Fibroblast of lung (primary cell): Measurements from ENCODE around the gene LDHD. TPM values are rescaled to one million over a fixed set of nuclear protein-coding genes. Genes with fewer than 3 reads are reported as not detected.

Source experiments
- DNase-seq, 2 donors: peaks; one replicate each; pipeline versions ENCODE4 v3.0.0 to v3.0.0-alpha.2; 2010; ENCODE audit warnings: low read depth in 2 of 2
- H2AFZ ChIP-seq: 2 replicates; pipeline ENCODE4 v1.5.1; 2012; ENCODE audit warnings: low read length, control low read depth, inconsistent platforms
- H3K27ac ChIP-seq: 2 replicates; pipeline ENCODE4 v1.5.1; 2011; ENCODE audit warnings: low read length, control low read depth; ENCODE audit not compliant: insufficient read depth
- H3K27me3 ChIP-seq: 2 replicates; pipeline ENCODE4 v1.5.1; 2011; ENCODE audit warnings: mild to moderate bottlenecking, low read length; ENCODE audit not compliant: control insufficient read depth, insufficient read depth
- H3K36me3 ChIP-seq: 2 replicates; pipeline ENCODE4 v1.5.1; 2011; ENCODE audit warnings: low read length; ENCODE audit not compliant: control insufficient read depth, insufficient read depth
- H3K4me1 ChIP-seq: 2 replicates; pipeline ENCODE4 v1.5.1; 2011; ENCODE audit warnings: low read length; ENCODE audit not compliant: control insufficient read depth, insufficient read depth; ENCODE audit errors: extremely low read depth
- H3K4me2 ChIP-seq: 2 replicates; pipeline ENCODE4 v1.5.1; 2011; ENCODE audit warnings: low read length, control low read depth; ENCODE audit not compliant: insufficient read depth; ENCODE audit errors: extremely low read depth
- H3K4me3 ChIP-seq, 4 experiments: fragments of 200-600 bp in 1 of 4; sonication (generic) in 1 of 4; replicated peaks in 1 of 4; 2 replicates each; pipeline ENCODE4 v1.5.1; 2011 to 2016; ENCODE audit warnings: low read length in 4 of 4, low read depth in 3 of 4, mild to moderate bottlenecking in 3 of 4, control low read depth in 2 of 4, inconsistent platforms in 1 of 4, mixed read lengths in 1 of 4; ENCODE audit not compliant: insufficient read depth in 1 of 4; ENCODE audit errors: control extremely low read depth in 1 of 4
- H3K79me2 ChIP-seq: 2 replicates; pipeline ENCODE4 v1.5.1; 2012; ENCODE audit warnings: mild to moderate bottlenecking, low read length, inconsistent platforms; ENCODE audit not compliant: control insufficient read depth, insufficient read depth
- H3K9ac ChIP-seq: 2 replicates; pipeline ENCODE4 v1.5.1; 2011; ENCODE audit warnings: mild to moderate bottlenecking, low read length, control low read depth; ENCODE audit not compliant: insufficient read depth
- H3K9me3 ChIP-seq: 2 replicates; pipeline ENCODE4 v1.5.1; 2012; ENCODE audit warnings: low read depth, low read length; ENCODE audit not compliant: control insufficient read depth, insufficient read depth
- H4K20me1 ChIP-seq: 2 replicates; pipeline ENCODE4 v1.5.1; 2011; ENCODE audit warnings: low read length; ENCODE audit not compliant: control insufficient read depth, insufficient read depth; ENCODE audit errors: extremely low read depth
- EZH2 ChIP-seq: IDR thresholded peaks from 2 replicates; pipeline ENCODE4 v1.5.1; 2012; ENCODE audit warnings: low read length, control low read depth, mild to moderate bottlenecking; ENCODE audit errors: missing control alignments
- polyA plus RNA-seq, 2 donors: library from polyadenylated mRNA; depleted of rRNA in 1 of 2; stranded (reverse) in 1 of 2; unstranded in 1 of 2; fragments of >200 nt; gene quantifications; 2 replicates each; pipeline ENCODE4 v1.2.1, GENCODE V29; 2011 to 2012; ENCODE audit warnings: missing spikeins in 1 of 2
- total RNA-seq: library from RNA; depleted of rRNA; stranded (reverse); fragments of >200 nt; gene quantifications from 2 replicates; pipeline ENCODE4 v1.2.1, GENCODE V29; 2014
- TF ChIP-seq, protein P1 (sequence below), 2 donors: IDR thresholded peaks in 1 of 2; conservative IDR thresholded peaks in 1 of 2; 1 replicate in 1 of 2; 2 replicates in 1 of 2; pipeline ENCODE4 v1.5.1; 2011 to 2012; ENCODE audit warnings: low read length in 2 of 2, control low read depth in 1 of 2, inconsistent platforms in 1 of 2, low read depth in 1 of 2, mild to moderate bottlenecking in 1 of 2

Gene LDHD
- total and polyA plus RNA-seq, 2 donors (not counting 1 experiment from before 2014, with no cell fraction given) = 0.52 to 4.5 TPM

DNA sequence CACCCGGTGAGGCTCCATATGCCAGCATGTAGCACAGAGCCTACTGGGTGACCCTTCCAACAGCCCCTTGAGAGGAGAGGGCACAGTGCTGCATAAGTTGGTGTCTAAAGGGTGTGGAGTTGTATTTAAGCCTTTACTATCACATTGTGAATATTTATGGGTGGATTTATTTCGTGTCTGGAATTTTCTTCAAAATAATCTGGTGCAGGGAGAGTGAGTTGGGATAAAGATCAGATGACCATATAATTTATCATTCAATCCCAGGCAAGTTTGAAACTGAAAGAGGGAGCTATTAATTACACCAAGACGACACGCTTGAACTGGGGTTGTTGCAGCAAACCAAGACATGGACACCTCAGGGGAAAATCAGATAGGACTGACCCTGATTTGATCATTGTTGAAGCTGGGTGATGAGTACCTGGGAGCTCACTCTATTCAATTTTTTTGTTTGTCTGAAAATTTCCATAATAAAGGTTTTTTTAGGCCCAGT, 42.2 kb downstream of the LDHD start:
- Histone ChIP-seq H3K9ac (no peak overlapping the region), H3K4me3 (no peak overlapping the region), H3K27me3 (no peaks in the 10 kb centered on the region), H4K20me1 (no peaks in the 10 kb centered on the region), H3K27ac (no peak overlapping the region), H3K79me2 (peaks cover 10% of the 10 kb centered on the region), H3K9me3 (no peaks in the 10 kb centered on the region), H3K4me1 (peaks cover 2% of the 10 kb centered on the region), H2AFZ (no peak overlapping the region), H3K36me3 (no peaks in the 10 kb centered on the region), H3K4me2 (no peak overlapping the region)
- no peak for DNase-seq
- TF ChIP-seq, protein P1, sequence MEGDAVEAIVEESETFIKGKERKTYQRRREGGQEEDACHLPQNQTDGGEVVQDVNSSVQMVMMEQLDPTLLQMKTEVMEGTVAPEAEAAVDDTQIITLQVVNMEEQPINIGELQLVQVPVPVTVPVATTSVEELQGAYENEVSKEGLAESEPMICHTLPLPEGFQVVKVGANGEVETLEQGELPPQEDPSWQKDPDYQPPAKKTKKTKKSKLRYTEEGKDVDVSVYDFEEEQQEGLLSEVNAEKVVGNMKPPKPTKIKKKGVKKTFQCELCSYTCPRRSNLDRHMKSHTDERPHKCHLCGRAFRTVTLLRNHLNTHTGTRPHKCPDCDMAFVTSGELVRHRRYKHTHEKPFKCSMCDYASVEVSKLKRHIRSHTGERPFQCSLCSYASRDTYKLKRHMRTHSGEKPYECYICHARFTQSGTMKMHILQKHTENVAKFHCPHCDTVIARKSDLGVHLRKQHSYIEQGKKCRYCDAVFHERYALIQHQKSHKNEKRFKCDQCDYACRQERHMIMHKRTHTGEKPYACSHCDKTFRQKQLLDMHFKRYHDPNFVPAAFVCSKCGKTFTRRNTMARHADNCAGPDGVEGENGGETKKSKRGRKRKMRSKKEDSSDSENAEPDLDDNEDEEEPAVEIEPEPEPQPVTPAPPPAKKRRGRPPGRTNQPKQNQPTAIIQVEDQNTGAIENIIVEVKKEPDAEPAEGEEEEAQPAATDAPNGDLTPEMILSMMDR (conservative IDR thresholded peaks at IDR 0.05 in 1 of 2, IDR thresholded peaks at IDR 0.05 in 1 of 2; ENCODE audit: low read depth in 1 of 2, low read length in 2 of 2) = no peak
- no peak for TF ChIP-seq EZH2

DNA sequence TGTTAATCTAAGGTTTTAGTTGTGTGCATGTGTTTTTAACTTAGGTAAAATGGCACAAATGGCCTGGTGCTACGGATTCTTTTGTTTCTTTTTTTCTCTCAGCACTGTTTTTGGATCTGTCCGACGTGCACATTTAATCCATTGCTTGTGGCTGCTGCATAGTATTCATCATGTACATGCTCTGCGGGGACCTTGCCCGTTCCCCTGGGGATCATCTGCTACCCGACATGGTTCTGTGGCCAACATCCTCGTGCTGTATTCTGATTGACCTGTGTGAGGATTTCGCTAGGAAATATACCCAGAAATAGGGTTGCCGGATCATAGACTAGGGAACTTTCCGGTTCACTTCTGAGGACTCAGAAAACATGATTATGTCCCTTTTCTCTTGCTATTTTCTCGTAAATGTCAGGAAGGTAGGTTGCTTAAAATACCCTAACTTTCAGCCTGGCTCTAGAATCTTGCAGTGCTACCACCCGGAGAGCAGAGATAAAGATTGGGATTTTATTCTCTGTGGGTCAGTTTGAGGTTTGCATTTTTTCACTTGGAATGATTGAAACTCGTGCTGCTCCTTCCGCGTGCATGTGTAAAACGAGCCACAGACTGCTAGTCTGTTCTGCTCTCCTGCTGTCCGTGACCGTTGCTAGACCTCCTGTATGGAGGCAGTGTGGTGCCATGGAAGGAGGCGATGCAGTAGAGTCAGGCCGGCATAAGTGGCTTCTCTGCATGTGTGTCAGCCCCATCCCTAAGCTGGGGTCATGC, 42.9 kb downstream of the LDHD start:
- no peaks in the 10 kb centered on the region for H4K20me1 ChIP-seq
- H2AFZ ChIP-seq = no peak overlapping the region
- no peak overlapping the region for H3K27ac ChIP-seq
- DNase-seq = peak in 1 of 2 donors; percentile 44
- H3K4me3 ChIP-seq = no peak overlapping the region
- no peak for TF ChIP-seq EZH2
- TF ChIP-seq, protein P1 (conservative IDR thresholded peaks at IDR 0.05 in 1 of 2, IDR thresholded peaks at IDR 0.05 in 1 of 2; ENCODE audit: low read depth in 1 of 2, low read length in 2 of 2) = no peak
- no peaks in the 10 kb centered on the region for H3K36me3 ChIP-seq
- H3K27me3 ChIP-seq = no peaks in the 10 kb centered on the region
- H3K4me1 ChIP-seq = peaks cover 2% of the 10 kb centered on the region
- H3K79me2 ChIP-seq = peaks cover 10% of the 10 kb centered on the region
- no peaks in the 10 kb centered on the region for H3K9me3 ChIP-seq
- no peak overlapping the region for H3K9ac ChIP-seq
- no peak overlapping the region for H3K4me2 ChIP-seq

DNA sequence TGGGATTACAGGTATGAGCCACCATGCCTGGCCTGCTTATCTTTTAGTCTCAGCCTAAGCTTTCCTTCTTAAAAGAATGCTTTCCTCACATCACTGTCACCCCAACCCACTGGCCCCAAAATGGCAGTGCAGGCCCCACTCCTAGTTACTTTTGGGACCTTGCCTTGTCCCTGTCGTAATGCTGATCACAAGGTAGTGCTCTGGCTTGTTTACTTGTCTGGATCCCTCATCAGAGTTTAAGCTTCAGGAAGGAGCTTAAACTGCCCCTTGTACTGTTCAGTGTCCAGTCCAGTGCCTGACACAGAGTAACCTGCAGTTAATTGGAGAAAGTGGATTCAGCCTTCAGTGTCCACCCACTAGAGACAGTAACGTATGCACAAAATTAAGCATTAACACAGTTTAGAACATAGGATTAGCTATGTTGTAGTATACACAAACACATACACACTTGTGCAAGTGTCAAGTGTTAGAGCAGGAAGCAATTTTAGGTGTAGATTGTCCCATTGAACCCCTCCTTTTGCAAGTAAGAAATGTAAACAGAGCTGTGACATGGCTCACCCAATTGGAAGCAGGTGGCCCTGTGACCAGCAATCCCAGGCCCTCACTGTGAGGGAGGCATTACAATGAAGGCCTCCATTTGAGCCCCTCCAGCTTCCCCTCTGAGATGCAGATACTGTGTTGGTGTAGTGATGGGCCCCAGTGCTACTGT, 44.2 kb downstream of the LDHD start:
- Histone ChIP-seq H3K9ac (no peak overlapping the region), H3K9me3 (no peaks in the 10 kb centered on the region), H3K4me3 (no peak overlapping the region), H3K27me3 (no peaks in the 10 kb centered on the region), H3K27ac (no peak overlapping the region), H3K36me3 (no peaks in the 10 kb centered on the region), H4K20me1 (no peaks in the 10 kb centered on the region), H2AFZ (no peak overlapping the region), H3K79me2 (peaks cover 12% of the 10 kb centered on the region), H3K4me1 (peaks cover 2% of the 10 kb centered on the region), H3K4me2 (no peak overlapping the region)
- TF ChIP-seq, protein P1 (conservative IDR thresholded peaks at IDR 0.05 in 1 of 2, IDR thresholded peaks at IDR 0.05 in 1 of 2; ENCODE audit: low read depth in 1 of 2, low read length in 2 of 2) = no peak
- TF ChIP-seq EZH2 = no peak
- DNase-seq = no peak
